ENCODE results near the gene PELI2.

PELI2 gene

DNA sequence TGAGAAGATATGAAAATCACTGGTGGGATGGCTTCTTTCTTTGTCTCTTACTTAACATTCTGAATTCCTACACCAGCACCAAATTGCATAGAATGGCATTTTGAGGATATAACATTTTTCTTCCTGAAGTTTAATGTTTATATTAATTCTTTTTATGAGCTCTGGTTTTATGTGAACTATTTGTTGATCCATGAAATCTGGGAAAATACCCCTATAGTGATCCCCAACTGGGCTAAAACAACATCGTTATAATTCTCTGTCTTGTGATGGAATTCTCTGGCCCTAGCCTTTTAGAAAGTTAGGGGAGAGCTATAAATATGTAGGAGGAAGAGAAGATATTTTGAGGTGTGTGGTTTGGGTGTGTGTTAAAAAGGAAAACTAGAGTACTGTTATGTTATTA, 29.2 kb downstream of the PELI2 start:
- TF ChIP-seq POLR2A (IDR thresholded peaks at IDR 0.05; ENCODE audit: low read depth, low read length) (no peak), TAF1 (IDR thresholded peaks at IDR 0.05; ENCODE audit: borderline replicate concordance, low read depth, low read length) (no peak), POLR2AphosphoS5 (IDR thresholded peaks at IDR 0.05; ENCODE audit: low read depth, low read length) (no peak)
- FAIRE-seq (no peak), DNase-seq (ENCODE audit: insufficient read length) (no peak)

DNA sequence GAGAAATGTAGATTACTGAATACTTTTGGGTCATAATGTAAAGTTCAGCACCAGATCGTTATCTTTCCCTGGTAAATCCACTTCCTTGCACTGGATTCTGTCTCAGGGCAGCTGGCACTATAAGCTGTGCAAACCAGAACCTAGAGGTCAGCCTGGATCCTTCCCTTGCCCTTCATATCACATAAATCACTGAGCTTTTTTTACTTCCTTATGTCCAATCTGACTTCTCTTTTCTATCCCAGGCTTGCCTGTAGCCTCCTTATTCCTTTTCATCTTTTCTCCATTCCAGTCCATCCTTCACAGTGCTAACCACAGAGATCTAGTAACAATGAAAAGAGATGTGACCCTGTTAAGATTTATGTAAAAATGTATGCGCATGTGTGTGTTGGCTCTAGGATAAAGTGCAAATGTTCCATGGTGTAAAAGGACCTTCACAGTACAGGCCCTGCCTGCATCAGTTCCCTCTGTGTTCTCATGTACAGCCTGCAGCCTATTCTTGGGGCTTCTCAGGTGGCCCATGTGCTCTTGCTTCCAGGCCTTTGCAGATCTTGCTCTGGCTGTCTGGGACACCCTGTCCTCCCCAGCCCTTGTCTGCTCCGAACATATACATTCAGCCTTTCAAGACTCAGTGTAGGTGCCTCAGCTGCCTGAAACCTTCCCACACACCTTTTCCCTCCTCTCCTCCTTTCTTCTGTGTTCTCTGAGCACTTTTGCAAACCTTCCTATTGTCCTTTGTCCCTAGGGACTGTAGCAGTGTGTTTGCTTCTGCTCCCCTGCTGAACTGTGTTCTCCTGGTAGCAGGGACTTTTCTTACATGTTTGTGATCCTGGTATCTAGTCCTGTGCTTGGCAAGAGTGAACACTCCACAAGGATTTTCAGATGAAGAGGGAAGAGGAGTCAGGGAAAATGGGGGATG, 30.0 kb downstream of the PELI2 start:
- TF ChIP-seq POLR2AphosphoS5 (IDR thresholded peaks at IDR 0.05; ENCODE audit: low read depth, low read length) (no peak), POLR2A (IDR thresholded peaks at IDR 0.05; ENCODE audit: low read depth, low read length) (no peak), TAF1 (IDR thresholded peaks at IDR 0.05; ENCODE audit: borderline replicate concordance, low read depth, low read length) (no peak)
- DNase-seq (ENCODE audit: insufficient read length) (no peak), FAIRE-seq (no peak)

DNA sequence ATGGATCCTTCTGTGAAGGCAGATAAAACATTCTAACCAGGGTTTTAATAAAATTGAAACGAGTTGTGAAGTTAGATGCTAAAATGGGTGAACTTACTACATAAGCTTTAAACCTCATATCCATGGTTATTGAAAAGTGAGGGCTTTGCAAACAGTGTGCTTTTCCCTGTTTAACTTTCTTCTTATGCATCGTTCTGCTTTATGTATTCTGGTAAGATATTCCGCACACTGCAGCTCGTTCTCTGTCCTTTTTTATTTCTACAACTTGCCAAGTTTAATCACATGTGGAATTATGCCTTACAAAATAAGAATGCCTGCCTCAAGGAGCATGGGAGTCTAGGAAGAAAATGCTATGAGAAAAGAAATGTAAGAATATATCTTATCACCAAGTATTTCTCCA, 30.9 kb downstream of the PELI2 start:
- no peak for FAIRE-seq
- no peak for DNase-seq (ENCODE audit: insufficient read length)
- no peak for TF ChIP-seq POLR2A (IDR thresholded peaks at IDR 0.05; ENCODE audit: low read depth, low read length)
- TF ChIP-seq POLR2AphosphoS5 (IDR thresholded peaks at IDR 0.05; ENCODE audit: low read depth, low read length): no peak
- no peak for TF ChIP-seq TAF1 (IDR thresholded peaks at IDR 0.05; ENCODE audit: borderline replicate concordance, low read depth, low read length)

DNA sequence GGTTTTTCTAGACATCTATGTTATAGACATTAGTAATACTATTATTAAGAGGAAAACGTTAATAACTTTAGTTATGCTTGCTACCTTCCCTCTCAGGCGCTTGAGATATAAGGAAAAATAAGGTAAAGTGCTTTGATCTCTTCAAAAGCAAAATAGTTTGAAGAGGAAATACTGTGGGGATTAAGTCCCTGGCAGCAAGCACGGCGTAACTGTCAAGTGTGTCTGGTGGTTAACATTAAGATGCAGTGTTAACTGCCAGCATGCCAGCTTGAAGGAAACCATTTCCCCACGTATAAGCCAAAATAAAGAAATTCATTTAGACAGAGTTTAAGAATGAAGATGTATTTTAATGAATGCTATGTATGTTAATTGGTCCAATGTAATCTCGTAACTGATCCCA, 31.8 kb downstream of the PELI2 start:
- FAIRE-seq (no peak), DNase-seq (ENCODE audit: insufficient read length) (no peak)
- TF ChIP-seq TAF1 (IDR thresholded peaks at IDR 0.05; ENCODE audit: borderline replicate concordance, low read depth, low read length) (no peak), POLR2A (IDR thresholded peaks at IDR 0.05; ENCODE audit: low read depth, low read length) (no peak), POLR2AphosphoS5 (IDR thresholded peaks at IDR 0.05; ENCODE audit: low read depth, low read length) (no peak)

DNA sequence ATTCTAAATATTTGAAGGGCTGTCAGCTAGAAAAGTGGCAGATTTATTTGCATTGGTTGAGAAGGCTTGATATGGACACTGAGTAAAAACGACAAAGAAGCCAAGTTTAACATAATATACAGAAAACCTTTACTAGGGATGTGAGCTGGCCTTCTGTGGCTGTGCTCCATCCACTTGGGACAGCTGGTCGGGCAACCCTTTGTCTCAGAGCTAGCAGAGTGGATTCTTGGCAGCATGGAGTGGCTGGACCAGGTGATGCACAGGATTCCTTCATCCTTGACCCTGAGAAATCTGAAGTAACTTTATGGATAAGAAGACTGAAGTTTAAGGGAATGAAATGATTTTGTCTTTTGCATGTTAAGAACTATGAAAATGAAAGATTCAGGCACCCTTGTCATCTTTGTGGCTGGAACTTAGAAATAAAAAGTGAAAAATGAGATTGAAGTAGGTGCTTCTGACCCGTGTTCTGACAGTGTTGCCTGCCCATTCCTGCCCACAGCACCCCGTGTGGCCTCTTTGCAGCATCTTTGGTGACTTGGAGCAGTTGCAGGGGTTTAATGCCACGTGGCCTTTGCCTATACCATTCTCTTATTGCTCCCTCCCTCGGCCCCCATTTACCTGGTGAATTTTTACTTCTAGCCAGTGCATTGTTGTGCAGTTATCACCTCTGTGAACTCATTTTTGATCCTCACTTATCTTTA, 32.6 kb downstream of the PELI2 start:
- TF ChIP-seq POLR2A (IDR thresholded peaks at IDR 0.05; ENCODE audit: low read depth, low read length): no peak
- TF ChIP-seq TAF1 (IDR thresholded peaks at IDR 0.05; ENCODE audit: borderline replicate concordance, low read depth, low read length): no peak
- TF ChIP-seq POLR2AphosphoS5 (IDR thresholded peaks at IDR 0.05; ENCODE audit: low read depth, low read length): no peak
- FAIRE-seq: no peak
- no peak for DNase-seq (ENCODE audit: insufficient read length)

DNA sequence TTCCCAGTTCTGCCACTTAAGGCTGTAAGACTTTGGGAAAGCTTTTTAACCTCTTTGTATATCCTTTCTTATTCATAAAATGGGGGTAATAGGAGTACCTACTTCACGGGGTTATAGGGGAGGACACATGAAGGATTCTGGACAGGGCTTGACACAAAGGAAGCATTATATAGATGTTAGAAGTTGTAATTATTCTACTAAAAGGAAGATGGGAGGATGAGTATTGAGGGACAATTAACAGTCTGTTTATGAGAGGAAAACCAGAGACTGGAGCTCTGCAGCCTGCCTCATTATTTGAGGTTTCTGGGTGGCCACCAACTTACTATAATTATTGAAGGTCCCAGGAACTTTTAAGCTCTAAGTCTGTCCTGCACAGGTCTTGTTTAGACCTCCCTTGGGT, 34.0 kb downstream of the PELI2 start:
- DNase-seq (ENCODE audit: insufficient read length) (no peak), FAIRE-seq (no peak)
- TF ChIP-seq TAF1 (IDR thresholded peaks at IDR 0.05; ENCODE audit: borderline replicate concordance, low read depth, low read length) (no peak), POLR2AphosphoS5 (IDR thresholded peaks at IDR 0.05; ENCODE audit: low read depth, low read length) (no peak), POLR2A (IDR thresholded peaks at IDR 0.05; ENCODE audit: low read depth, low read length) (no peak)

DNA sequence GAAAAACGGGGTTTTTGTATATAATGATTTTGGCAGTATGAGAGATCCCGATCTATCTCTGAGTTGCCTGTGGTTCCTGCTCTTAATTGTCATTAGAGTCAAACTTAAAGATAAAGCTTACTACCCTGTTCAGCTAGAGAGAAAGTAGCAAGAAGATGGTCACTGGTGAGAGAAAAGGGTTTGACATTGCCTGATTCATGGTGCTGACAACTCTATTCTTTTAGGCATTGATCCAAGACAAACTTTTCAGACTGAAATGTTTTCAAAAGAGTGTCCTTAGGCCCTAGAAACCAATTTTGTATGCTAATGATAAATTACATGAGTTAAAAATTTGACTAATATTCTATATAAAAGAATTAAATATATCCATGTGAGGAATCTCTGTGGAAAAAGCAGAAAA, 35.1 kb downstream of the PELI2 start:
- DNase-seq (ENCODE audit: insufficient read length): no peak
- no peak for FAIRE-seq
- no peak for TF ChIP-seq TAF1 (IDR thresholded peaks at IDR 0.05; ENCODE audit: borderline replicate concordance, low read depth, low read length)
- TF ChIP-seq POLR2AphosphoS5 (IDR thresholded peaks at IDR 0.05; ENCODE audit: low read depth, low read length): no peak
- TF ChIP-seq POLR2A (IDR thresholded peaks at IDR 0.05; ENCODE audit: low read depth, low read length): no peak

DNA sequence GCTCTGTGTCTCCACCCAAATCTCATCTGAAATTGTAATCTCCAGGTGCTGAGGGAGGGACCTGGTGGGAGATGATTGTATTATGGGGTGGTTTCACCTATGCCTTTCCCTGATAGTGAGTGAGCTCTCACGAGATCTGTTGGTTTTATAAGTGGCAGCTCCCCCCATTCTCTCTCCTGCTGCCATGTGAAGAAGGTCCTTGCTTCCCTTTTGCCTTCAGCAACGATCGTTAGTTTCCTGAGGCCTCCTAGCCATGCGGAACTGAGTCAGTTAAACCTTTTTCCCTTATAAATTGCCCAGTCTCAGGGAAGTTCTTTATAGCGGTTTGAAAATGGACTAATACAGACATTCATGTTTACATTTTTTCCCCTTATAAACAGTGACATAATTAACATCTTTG, 36.1 kb downstream of the PELI2 start:
- DNase-seq (ENCODE audit: insufficient read length) (no peak), FAIRE-seq (no peak)

DNA sequence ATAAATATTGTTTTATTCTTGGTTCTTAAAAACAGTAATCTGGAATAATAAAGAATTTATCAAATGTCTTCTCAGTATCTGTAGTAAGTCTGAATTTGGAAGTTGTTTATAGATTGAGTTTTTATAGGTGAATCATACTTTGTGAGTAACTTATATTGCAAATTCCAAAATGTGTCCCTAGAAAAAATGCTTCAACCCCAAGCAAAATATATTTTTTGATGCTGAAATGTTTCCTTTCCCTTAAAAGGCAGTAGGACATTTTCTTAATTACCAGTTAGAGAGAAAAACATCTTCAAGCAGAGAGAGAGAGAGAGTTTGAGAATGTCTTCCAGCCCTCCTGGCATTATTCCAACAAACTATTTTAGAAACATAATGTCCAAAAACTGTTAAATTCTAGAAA, 37.9 kb downstream of the PELI2 start:
- no peak for TF ChIP-seq POLR2A (IDR thresholded peaks at IDR 0.05; ENCODE audit: low read depth, low read length)
- DNase-seq (ENCODE audit: insufficient read length): no peak
- FAIRE-seq: no peak

More for the DNA sequence above, 36.1 kb downstream of the PELI2 start:
- TF ChIP-seq POLR2A (IDR thresholded peaks at IDR 0.05; ENCODE audit: low read depth, low read length) (no peak), TAF1 (IDR thresholded peaks at IDR 0.05; ENCODE audit: borderline replicate concordance, low read depth, low read length) (no peak), POLR2AphosphoS5 (IDR thresholded peaks at IDR 0.05; ENCODE audit: low read depth, low read length) (no peak)

DNA sequence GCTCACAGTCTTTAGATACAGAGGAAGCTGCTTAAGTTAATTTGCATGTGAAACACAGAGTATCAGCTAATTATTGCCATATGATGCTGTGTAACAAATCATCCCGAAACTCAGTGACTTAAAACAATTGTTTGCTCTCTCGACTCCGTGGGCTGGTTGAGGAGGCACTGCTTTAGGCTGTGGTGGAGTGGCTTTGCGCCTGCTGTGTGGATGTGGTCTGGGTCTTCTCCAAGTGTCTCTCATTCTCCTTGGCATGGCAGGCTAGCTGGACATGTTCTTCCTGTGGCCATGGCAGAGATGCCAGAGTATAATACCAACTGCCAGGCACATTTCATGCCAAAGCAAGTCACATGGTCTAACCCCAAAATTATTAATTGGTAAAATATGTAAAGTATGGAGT, 40.9 kb downstream of the PELI2 start:
- DNase-seq (ENCODE audit: insufficient read length) (no peak), FAIRE-seq (no peak)
- TF ChIP-seq TAF1 (IDR thresholded peaks at IDR 0.05; ENCODE audit: borderline replicate concordance, low read depth, low read length) (no peak), POLR2A (IDR thresholded peaks at IDR 0.05; ENCODE audit: low read depth, low read length) (no peak), POLR2AphosphoS5 (IDR thresholded peaks at IDR 0.05; ENCODE audit: low read depth, low read length) (no peak)

DNA sequence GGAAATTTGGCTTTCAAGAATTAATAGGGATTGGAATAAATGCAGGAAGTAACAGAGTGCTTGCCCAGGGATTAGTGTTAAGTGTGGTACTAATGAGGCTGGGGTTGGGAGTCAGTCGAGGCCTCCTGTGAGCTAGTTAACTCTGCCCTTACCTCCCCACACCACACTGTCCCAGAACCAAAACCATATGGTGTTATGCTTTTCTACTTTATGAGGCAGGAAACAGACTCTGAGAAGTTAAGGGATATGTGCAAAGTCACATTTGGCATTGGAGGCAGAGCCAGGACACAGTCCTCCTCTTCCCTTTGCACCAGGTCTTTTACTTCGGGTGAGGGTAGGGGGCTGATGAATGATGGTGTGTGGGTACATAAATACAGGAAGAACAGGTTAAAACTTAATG, 41.9 kb downstream of the PELI2 start:
- FAIRE-seq: no peak
- DNase-seq (ENCODE audit: insufficient read length): no peak
- TF ChIP-seq POLR2A (IDR thresholded peaks at IDR 0.05; ENCODE audit: low read depth, low read length) (no peak), TAF1 (IDR thresholded peaks at IDR 0.05; ENCODE audit: borderline replicate concordance, low read depth, low read length) (no peak), POLR2AphosphoS5 (IDR thresholded peaks at IDR 0.05; ENCODE audit: low read depth, low read length) (no peak)

DNA sequence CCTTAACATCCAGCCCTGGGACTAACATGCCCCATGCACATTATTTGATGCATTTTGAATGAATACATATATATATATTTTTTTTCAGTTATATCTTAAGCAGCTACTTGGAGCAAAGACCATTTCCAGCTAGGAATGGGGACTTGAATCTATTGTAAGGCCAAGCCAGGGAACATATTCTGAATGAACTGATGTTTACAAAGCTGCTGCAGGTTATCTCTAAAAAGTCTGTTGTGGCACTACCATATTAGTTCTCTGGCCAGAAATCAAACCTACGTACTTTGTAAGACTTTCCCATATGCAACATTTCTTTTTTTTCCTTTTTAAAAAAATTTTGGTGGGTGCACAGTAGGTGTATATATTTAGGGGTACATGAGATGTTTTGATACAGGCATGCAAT, 43.4 kb downstream of the PELI2 start:
- FAIRE-seq (no peak), DNase-seq (ENCODE audit: insufficient read length) (no peak)
- TF ChIP-seq POLR2AphosphoS5 (IDR thresholded peaks at IDR 0.05; ENCODE audit: low read depth, low read length) (no peak), POLR2A (IDR thresholded peaks at IDR 0.05; ENCODE audit: low read depth, low read length) (no peak), TAF1 (IDR thresholded peaks at IDR 0.05; ENCODE audit: borderline replicate concordance, low read depth, low read length) (no peak)
